GM18858 (cell line): Measurements from ENCODE around the gene MTSS2.
"Not testable (repeated sequence)": the region's sequence is repeated elsewhere in the genome, so short reads cannot be mapped to it uniquely, and the experiment has no call there.

Experiments
- ATAC-seq: cut with Tn5 transposase; IDR thresholded peaks from one replicate; pipeline ENCODE4 v1.9.1; 2021; ENCODE audit not compliant: unreplicated experiment

MTSS2 gene

GRCh38 chr16:70675851-70676513 is 9.9 kb downstream of the MTSS2 start:
- ATAC-seq: no peak

- ATAC-seq: no peak
Observed at GRCh38 chr16:70674221-70675014, 11.4 kb downstream of the MTSS2 start.

- ATAC-seq: not testable (repeated sequence)
Observed at GRCh38 chr16:70670938-70671337, 14.9 kb downstream of the MTSS2 start.

- ATAC-seq: no peak
Observed at GRCh38 chr16:70670175-70670574, 15.7 kb downstream of the MTSS2 start.

GRCh38 chr16:70665806-70666735 is 19.8 kb downstream of the MTSS2 start:
- no peak for ATAC-seq

GRCh38 chr16:70665113-70665694 is 20.6 kb downstream of the MTSS2 start:
- no peak for ATAC-seq

- ATAC-seq: no peak
Observed at GRCh38 chr16:70664325-70665112, 21.3 kb downstream of the MTSS2 start.

- no peak for ATAC-seq
Observed at GRCh38 chr16:70663524-70664324, 22.1 kb downstream of the MTSS2 start.

GRCh38 chr16:70662991-70663523 is 22.8 kb downstream of the MTSS2 start:
- ATAC-seq: no peak

- ATAC-seq: no peak
Observed at GRCh38 chr16:70661918-70662641, 23.8 kb downstream of the MTSS2 start.

- ATAC-seq: no peak
Observed at GRCh38 chr16:70661534-70661917, 24.3 kb downstream of the MTSS2 start.

- ATAC-seq: no peak
Observed at GRCh38 chr16:70660672-70661350, 25.0 kb downstream of the MTSS2 start.

- ATAC-seq: no peak
Observed at GRCh38 chr16:70659953-70660671, 25.7 kb downstream of the MTSS2 start.

GRCh38 chr16:70659546-70659945 is 26.3 kb downstream of the MTSS2 start:
- no peak for ATAC-seq

GRCh38 chr16:70658921-70659320 is 26.9 kb downstream of the MTSS2 start:
- ATAC-seq: no peak

- ATAC-seq: no peak
Observed at GRCh38 chr16:70657956-70658355, 27.9 kb downstream of the MTSS2 start.

- ATAC-seq: no peak
Observed at GRCh38 chr16:70656712-70657263, 29.1 kb downstream of the MTSS2 start.
